HFF-Myc (cell line): ENCODE results near the gene TRIM47.
A peak's percentile ranks its signal among the peaks of the same experiment; 100 is the strongest.

Experiments
- DNase-seq: peaks from one replicate; pipeline ENCODE4 v3.0.0-alpha.2; 2011; ENCODE audit warnings: low read depth; ENCODE audit errors: extremely low read depth
- H3K4me3 ChIP-seq: replicated peaks from 2 replicates; pipeline ENCODE4 v1.5.1; 2011; ENCODE audit warnings: low read depth, mild to moderate bottlenecking, control low read depth, low read length
- CTCF ChIP-seq: IDR thresholded peaks from 2 replicates; pipeline ENCODE4 v1.5.1; 2012; ENCODE audit warnings: mild to moderate bottlenecking, low read depth, low read length, control low read depth; ENCODE audit errors: missing control alignments

Gene TRIM47

DNA sequence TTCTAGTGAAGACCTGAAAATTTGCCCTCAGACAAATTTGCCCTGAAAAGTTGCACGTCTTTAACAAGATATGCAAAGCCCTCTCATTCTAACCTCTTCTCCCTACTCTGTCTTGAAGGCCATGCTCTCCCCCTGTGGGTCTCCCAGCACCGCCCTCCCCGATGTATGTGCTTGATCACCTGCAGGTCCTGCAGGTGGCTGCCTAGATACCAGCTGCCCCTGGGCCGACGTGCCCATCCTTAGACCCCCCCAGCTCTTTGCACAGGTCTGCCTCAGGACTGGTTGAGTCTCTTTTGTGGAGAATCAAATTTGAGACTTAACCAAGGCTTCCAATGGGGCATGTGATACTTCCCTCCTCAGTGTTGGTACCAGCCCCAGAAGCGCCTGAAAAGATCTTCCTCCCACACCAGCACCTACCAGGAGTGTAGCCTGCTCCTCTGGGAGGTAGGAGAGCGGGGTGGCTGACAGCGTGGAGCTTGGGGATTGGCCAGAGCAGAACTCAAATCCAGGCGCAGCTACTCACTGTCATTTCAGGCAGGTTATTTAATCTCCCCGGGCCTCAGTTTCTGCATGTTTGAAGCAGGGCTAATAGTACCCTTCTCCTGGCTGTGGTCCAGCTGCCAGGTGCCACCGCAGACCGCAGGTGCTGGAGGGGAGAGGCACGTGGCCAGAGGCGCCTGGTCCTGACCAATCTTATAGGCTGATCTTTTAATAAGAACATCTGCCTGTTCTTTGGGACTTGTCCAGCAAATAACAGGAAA is 30.9 kb upstream of the TRIM47 start:
- H3K4me3 ChIP-seq = no peak overlapping the region
- no peak for TF ChIP-seq CTCF
- no peak for DNase-seq

GRCh38 chr17:75908201-75908600 is 29.8 kb upstream of the TRIM47 start:
- no peak for TF ChIP-seq CTCF
- no peak for DNase-seq
- H3K4me3 ChIP-seq = no peak overlapping the region

GRCh38 chr17:75906143-75906884 is 27.9 kb upstream of the TRIM47 start:
- no peak overlapping the region for H3K4me3 ChIP-seq
- DNase-seq = no peak
- TF ChIP-seq CTCF = no peak

- TF ChIP-seq CTCF = peak; percentile 85
- peak; percentile 81 for DNase-seq
- H3K4me3 ChIP-seq = peak within 1 kb of the TSS; percentile 81
Observed at GRCh38 chr17:75904749-75905521, 26.6 kb upstream of the TRIM47 start, which contains the start of gene MRPL38. Gene MRPL38, minus strand, starts transcription at chr17:75904884. Its CDS starts 9 bp downstream, at chr17:75904875.

DNA sequence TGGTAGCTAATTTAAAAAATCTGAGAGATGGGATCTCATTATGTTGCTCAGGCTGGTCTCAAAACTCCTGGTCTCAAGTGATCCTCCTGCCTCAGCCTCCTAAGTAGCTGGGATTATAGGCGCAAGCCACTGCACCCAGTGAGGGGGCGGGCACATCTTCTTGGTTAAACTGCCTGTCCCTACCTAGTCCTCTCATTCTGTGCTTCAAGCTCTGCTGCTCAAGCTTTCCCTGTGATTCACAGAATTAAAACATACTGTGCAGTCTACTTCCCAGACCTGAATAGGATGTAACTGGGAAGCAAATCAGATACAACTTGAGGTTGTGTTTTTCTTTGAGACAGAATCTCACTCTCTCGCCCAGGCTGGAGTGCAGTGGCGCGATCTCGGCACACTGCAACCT is 24.0 kb upstream of the TRIM47 start:
- no peak overlapping the region for H3K4me3 ChIP-seq
- no peak for DNase-seq
- TF ChIP-seq CTCF = no peak

DNA sequence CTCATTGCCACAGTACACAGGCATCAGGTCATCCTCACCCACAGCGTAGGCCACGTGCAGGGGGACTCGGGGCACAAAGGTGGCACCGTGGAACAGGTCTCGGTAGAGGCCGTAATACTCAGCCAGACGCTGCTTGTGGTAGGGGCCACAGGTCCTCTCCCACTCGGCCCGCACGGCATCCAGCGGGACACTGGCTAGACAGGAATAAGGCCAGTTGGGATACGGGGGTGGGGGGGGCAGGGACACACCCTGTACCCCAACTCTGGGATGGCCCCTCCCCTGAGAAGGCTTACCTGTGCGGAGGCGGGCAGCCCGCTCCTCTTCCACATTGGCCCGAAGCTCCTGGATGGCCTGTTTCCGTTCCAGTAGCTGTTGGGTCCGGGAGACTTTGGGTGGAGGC is 23.3 kb upstream of the TRIM47 start:
- TF ChIP-seq CTCF = no peak
- no peak overlapping the region for H3K4me3 ChIP-seq
- no peak for DNase-seq
